Measurements from ENCODE around the gene FOXP1.

FOXP1 gene

GRCh38 chr3:71310980-71311660 lies 272.4 kb downstream of the FOXP1 start:
- DNase-seq: no peak

GRCh38 chr3:71310359-71310979 lies 273.1 kb downstream of the FOXP1 start:
- peak in 13 of 56 donors; percentile 4 to 40 (median 15) for DNase-seq

- no peak for DNase-seq
Observed at GRCh38 chr3:71309886-71310285, 273.6 kb downstream of the FOXP1 start.

- no peak for DNase-seq
Observed at GRCh38 chr3:71309342-71309741, 274.2 kb downstream of the FOXP1 start.

DNA sequence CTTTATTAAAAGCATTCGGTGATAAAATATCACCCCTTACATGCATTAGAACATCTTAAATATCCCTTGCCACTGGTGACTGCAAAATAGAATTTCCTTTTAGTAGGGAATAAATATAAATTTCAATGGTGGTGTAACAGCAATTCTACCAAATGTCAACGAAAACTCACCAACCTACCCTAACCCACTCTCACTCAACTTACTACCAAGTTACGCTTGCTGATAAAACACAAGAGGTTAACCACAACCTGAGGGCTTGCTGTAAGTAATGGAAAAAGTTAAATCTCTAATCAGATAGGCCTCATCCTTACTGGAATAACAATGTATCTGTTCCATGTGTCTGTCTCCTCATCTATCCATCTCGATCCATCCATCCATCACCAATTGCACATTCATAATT lies 274.7 kb downstream of the FOXP1 start:
- no peak for DNase-seq

DNA sequence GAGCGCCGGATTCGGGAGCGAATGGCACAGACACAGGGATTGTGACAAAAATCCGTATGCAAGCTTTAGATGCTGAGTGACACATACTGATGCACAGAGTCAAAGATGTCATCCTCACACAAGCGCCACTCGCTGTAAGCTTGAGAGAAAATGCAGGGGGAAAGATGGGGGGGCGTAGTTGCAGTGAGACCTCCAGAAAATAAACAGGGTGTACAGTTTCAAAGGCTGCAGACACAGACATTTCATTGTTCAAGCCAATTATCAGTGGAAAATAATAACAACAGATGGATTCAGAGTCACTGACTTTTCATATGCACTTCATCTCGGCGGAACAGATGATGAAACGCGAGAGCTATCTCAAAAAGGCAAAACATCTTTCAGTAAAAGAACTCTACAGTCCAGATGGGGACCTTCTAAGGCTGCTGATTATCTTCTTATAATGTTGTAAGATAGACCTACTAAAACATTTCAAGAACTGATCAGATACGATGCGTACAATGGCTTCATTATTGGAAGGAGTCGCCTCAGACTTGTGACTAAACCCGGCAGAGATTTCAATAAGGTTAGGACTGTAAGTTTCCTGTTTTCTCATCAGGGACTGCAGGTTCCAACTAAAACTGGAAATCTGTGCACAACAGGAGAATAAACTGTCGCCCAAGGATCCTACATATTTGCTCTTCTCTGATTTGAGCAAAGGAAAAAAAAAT lies 275.4 kb downstream of the FOXP1 start:
- peak in 24 of 56 donors; percentile 3 to 56 (median 19) for DNase-seq

GRCh38 chr3:71305231-71306206 lies 278.0 kb downstream of the FOXP1 start:
- peak in 37 of 56 donors; percentile 5 to 67 (median 32) for DNase-seq

DNA sequence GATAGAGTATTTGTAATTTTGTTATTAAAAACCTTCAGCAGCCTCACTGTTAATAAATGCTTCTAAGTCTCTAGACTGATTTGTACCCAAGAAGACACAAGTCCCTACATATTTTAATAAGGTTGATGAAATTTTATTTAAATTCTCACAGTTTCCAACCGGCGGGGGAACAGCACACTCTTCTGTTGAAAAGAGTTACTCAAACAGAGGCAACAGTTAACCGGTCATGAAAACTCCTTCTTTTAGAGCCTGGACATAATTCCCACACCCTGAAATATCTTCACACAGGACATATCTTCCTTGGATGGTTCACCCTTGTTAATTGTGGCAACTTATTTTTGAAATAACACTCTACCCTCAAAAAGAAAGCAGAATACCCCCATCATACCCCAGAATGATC lies 278.8 kb downstream of the FOXP1 start:
- peak in 18 of 56 donors; percentile 1 to 51 (median 12) for DNase-seq

GRCh38 chr3:71304247-71304646 lies 279.3 kb downstream of the FOXP1 start:
- DNase-seq: no peak

DNA sequence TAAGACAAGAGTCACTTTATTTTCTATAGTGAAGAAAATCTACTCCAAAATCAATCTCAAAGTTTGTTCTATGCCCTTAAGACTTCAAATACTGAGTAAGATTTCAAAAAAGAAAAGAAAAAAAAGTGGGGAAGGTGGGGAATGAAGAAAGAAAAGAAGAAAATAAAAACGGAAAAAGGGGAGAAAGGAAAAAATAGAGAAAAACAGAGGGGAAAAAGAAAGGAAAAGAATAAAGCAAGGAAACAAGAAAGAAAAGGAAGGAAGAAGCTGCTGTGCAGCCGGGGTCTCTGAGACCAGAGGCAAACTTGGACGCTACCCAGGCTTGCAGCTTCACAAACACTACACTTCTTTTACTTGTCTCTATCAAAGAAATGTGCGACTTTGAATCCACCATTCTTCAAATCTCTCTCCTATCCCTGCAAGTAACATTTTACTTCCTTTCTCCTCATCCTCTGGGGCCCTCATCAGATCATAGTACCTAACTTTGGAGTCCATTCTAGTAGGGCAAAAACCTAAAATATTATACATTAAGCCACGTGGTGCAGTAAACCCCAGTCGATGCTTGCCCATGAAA lies 279.8 kb downstream of the FOXP1 start:
- DNase-seq: peak in 8 of 56 donors; percentile 1 to 42 (median 7)

DNA sequence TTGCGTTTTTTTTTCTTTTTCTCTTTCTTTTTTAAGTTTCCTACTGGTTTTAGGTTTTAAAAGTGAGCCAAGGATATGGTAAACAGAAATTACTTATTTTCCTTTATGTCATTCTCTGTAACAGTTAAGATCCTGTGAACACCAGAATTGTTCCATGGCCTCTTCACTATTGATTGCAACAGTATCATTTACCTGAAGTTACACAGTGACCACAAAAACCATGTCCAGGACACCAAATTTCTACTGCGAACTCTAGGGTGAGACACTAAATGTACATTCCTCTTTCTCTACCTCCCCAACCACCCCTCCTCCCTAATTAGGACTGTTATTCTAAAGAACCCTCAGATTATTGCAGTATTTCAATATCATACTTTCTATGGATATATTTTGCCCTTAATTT lies 280.9 kb downstream of the FOXP1 start:
- DNase-seq: no peak

DNA sequence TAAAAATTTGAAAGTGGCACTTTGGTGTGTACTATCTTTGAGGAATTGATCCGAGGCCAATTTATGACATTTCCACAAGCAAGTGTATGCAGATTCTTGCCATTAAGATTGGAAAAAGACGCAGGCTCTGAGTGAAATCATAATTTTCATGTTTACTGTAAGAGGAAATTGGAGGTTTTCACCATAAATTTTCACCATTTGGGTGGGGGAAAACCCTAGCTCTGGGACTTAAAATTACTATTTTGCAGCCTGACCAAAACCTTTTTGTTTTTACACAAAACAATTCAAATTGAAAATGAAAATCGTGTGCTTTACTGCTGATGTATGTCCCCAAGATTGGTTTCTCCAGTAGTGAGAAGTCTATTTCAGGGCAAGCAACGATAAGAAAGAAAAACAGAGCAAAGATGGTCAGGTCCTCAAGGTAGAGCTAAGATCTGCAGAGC lies 282.6 kb downstream of the FOXP1 start:
- DNase-seq: no peak

DNA sequence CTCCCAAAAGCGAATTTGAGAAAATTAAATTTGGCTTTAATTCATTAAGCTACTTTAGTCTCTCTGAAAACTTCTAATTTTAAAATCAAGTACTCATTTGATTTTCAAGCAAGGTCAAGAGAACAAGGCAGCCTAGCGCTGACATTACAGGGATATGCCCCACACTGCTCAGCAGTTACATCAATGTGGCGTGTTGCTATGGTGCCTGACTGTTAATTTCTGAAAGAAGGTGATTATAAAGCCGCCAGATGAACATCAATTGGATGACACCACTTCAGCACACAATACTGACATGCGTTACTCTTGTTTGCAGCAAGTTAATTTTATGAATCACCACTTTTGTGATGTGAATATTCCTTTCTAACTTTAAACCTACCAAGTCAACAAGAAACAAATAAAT lies 284.4 kb downstream of the FOXP1 start:
- DNase-seq: no peak

DNA sequence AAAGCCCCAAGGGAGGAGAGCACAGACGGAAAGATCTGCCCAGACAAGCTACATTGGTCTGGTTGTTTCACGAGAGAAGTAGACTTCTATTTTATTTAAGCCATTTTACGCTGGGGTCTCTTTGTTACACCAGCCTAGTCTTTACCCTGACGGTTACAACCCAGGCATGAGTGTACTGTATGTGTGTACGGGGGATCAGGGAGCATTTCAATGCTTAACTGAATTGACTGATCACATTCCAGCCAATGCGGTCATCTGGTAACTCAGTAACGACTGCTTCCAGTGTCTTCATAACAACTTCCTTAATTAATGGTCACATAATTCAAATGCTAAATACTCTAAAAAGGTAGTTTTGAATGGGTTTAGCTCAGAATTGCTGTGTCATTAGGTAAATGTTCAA lies 288.6 kb downstream of the FOXP1 start:
- DNase-seq: no peak

DNA sequence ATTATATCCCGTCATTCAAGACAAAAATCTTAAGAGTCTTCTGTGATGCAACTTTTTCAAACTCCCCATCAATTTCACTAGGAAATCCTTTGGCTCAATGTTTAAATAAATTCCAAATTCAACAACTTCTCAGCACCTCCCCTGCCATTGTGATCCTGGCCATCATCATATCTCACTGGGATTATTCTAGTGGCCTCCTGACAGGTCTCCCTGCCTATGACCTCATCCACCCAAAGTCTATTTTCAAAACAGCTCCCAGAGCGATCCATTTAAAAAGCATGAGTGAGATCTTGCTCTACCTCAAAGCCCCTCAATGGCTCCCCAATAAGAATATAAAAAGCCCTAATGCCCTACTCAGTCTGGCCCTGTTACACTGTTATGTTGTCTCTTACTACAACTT lies 293.2 kb downstream of the FOXP1 start:
- DNase-seq: no peak

- no peak for DNase-seq
Observed at GRCh38 chr3:71288269-71288930, 295.1 kb downstream of the FOXP1 start.

- no peak for DNase-seq
Observed at GRCh38 chr3:71285086-71285485, 298.4 kb downstream of the FOXP1 start.

- no peak for DNase-seq
Observed at GRCh38 chr3:71282976-71283375, 300.6 kb downstream of the FOXP1 start.

GRCh38 chr3:71281280-71281679 lies 302.2 kb downstream of the FOXP1 start:
- DNase-seq: no peak

DNA sequence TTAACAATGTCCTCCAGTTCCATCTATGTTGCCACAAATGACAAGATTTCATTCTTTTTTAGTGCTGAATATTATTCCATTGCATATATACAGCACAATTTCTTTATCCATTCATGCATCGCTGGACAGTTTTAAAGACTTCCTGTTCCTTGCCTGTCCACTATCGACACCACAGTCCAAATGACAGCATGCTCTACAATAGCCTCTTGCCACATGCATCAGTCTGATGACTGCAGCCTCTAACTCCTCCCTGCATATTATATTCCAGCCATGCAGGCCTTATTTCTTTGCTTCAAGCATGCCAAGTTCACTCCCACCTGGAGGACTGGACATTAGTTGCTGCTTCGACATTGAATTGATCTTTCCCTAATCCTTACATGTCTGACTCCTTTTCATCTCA lies 306.2 kb downstream of the FOXP1 start:
- DNase-seq: no peak

All from nucleus accumbens (tissue), 56 donors.